DOHH2 (cell line): ENCODE results near the gene NPDC1.
A peak's percentile ranks its signal among the peaks of the same experiment; 100 is the strongest.

Source experiments
- H3F3A ChIP-seq: fragments of 200-600 bp; sonication (generic), shearing (Covaris generic); 2 replicates; pipeline ENCODE4 v1.6.0; 2016; ENCODE audit warnings: antibody characterized with exemption, mild to moderate bottlenecking; ENCODE audit not compliant: control insufficient read depth, insufficient read depth
- H3K27ac ChIP-seq: fragments of 200-600 bp; sonication (generic); 2 replicates; pipeline ENCODE4 v1.5.1; 2014; ENCODE audit warnings: low read depth, mild to moderate bottlenecking, low read length, moderate library complexity
- H3K27me3 ChIP-seq: fragments of 200-600 bp; sonication (generic); 2 replicates; pipeline ENCODE4 v1.6.1; 2014; ENCODE audit warnings: mild to moderate bottlenecking, low read length, mixed read lengths; ENCODE audit not compliant: control insufficient read depth
- H3K36me3 ChIP-seq: fragments of 200-600 bp; sonication (generic); 2 replicates; pipeline ENCODE4 v1.6.1; 2014; ENCODE audit warnings: mild to moderate bottlenecking, low read length, moderate library complexity, mixed read lengths; ENCODE audit not compliant: control insufficient read depth
- H3K4me1 ChIP-seq: fragments of 200-600 bp; sonication (generic); 2 replicates; pipeline ENCODE4 v1.6.1; 2014; ENCODE audit warnings: mild to moderate bottlenecking, low read length, mixed read lengths; ENCODE audit not compliant: control insufficient read depth
- H3K4me2 ChIP-seq: fragments of 200-600 bp; sonication (generic); 2 replicates; pipeline ENCODE4 v1.6.0; 2014; ENCODE audit warnings: mild to moderate bottlenecking, low read length, moderate library complexity
- H3K4me3 ChIP-seq: fragments of 200-600 bp; sonication (generic); 2 replicates; pipeline ENCODE4 v1.5.1; 2014; ENCODE audit warnings: mild to moderate bottlenecking, low read length, mixed read lengths
- H3K79me2 ChIP-seq: fragments of 200-600 bp; sonication (generic); 2 replicates; pipeline ENCODE4 v1.6.1; 2014; ENCODE audit warnings: mild to moderate bottlenecking, low read length, mixed read lengths; ENCODE audit not compliant: control insufficient read depth
- H3K9me2 ChIP-seq: fragments of 200-600 bp; sonication (generic); replicated peaks from 2 replicates; pipeline ENCODE4 v1.6.1; 2014; ENCODE audit warnings: mild to moderate bottlenecking, low read length, mixed read lengths; ENCODE audit not compliant: control insufficient read depth
- H3K9me3 ChIP-seq: fragments of 200-600 bp; sonication (generic); 2 replicates; pipeline ENCODE4 v1.6.1; 2014; ENCODE audit warnings: antibody characterized with exemption, low read length, mixed read lengths; ENCODE audit not compliant: control insufficient read depth, insufficient read depth
- H4K20me1 ChIP-seq: fragments of 200-600 bp; sonication (generic); 2 replicates; pipeline ENCODE4 v1.6.0; 2014; ENCODE audit warnings: low read depth, mild to moderate bottlenecking, antibody characterized with exemption, low read length, moderate library complexity; ENCODE audit not compliant: control insufficient read depth, insufficient read depth
- EZH2phosphoT487 ChIP-seq: fragments of 200-600 bp; sonication (generic); IDR thresholded peaks from 2 replicates; pipeline ENCODE4 v1.6.1; 2017; ENCODE audit warnings: borderline replicate concordance, mild to moderate bottlenecking, antibody characterized with exemption, low read length, moderate library complexity, mixed read lengths
- TF ChIP-seq, protein P1 (sequence below): fragments of 200-600 bp; sonication (generic); IDR thresholded peaks from one replicate; pipeline ENCODE4 v1.5.1; 2014; ENCODE audit warnings: antibody characterized with exemption, mild to moderate bottlenecking, low read depth, low read length; ENCODE audit not compliant: poor library complexity, severe bottlenecking

NPDC1 gene

GRCh38 chr9:137067860-137068538 is 22.0 kb upstream of the NPDC1 start:
- H3K4me2 ChIP-seq: peak overlapping the region; percentile 79
- no peak for TF ChIP-seq EZH2phosphoT487
- TF ChIP-seq, protein P1, sequence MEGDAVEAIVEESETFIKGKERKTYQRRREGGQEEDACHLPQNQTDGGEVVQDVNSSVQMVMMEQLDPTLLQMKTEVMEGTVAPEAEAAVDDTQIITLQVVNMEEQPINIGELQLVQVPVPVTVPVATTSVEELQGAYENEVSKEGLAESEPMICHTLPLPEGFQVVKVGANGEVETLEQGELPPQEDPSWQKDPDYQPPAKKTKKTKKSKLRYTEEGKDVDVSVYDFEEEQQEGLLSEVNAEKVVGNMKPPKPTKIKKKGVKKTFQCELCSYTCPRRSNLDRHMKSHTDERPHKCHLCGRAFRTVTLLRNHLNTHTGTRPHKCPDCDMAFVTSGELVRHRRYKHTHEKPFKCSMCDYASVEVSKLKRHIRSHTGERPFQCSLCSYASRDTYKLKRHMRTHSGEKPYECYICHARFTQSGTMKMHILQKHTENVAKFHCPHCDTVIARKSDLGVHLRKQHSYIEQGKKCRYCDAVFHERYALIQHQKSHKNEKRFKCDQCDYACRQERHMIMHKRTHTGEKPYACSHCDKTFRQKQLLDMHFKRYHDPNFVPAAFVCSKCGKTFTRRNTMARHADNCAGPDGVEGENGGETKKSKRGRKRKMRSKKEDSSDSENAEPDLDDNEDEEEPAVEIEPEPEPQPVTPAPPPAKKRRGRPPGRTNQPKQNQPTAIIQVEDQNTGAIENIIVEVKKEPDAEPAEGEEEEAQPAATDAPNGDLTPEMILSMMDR: peak; percentile 78
- peaks cover 13% of the 10 kb centered on the region for H4K20me1 ChIP-seq
- no peaks in the 10 kb centered on the region for H3K9me3 ChIP-seq
- peaks cover 2% of the 10 kb centered on the region; the same call in 1 of the 2 replicates for H3F3A ChIP-seq
- H3K36me3 ChIP-seq: peaks cover 31% of the 10 kb centered on the region
- no peaks in the 10 kb centered on the region for H3K9me2 ChIP-seq
- no peaks in the 10 kb centered on the region for H3K27me3 ChIP-seq
- peak overlapping the region; percentile 31; the same call in 1 of the 2 replicates for H3K27ac ChIP-seq
- peaks cover 42% of the 10 kb centered on the region for H3K79me2 ChIP-seq
- peak overlapping the region; percentile 95 for H3K4me3 ChIP-seq
- H3K4me1 ChIP-seq: peaks cover 33% of the 10 kb centered on the region

DNA sequence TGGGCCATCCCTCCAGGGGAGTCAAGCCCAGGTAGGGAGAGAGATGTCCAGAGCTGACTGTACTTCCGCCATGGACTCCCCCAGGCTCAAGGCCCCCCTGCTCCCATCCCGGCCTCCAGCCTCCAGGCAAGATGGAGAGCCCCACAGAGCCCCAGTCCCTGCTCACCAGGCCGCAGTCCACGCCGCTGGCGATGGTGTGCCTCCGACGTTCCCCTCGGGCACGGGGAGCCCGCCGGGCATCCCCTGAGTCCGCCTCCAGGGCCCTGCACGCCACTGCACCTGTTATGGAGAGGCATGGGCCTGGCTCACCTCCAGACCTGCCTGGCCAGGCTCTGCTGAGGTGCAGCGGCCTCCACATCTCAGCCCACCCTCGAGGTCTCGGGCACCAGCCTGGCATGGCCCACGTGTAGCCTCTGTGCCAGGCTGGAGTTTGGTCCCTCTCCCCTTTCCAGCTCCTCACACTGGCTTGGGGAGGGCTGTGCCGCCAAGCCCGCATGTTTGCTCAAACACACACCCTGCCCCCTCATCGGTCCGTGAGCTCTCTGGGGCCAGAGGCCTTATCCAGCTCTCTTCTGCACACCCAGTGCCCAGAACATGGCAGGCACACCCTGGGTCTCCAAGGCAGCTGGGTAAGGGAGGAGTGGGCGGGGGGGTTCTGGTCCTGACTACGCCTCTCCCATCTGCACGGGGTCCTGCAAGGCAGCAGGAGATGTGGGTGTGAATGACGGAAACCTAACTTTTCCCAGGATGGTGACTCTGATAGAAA is 20.3 kb upstream of the NPDC1 start:
- H3K36me3 ChIP-seq: peaks cover 31% of the 10 kb centered on the region
- peaks cover 42% of the 10 kb centered on the region for H3K79me2 ChIP-seq
- peaks cover 30% of the 10 kb centered on the region for H3K4me1 ChIP-seq
- peaks cover 9% of the 10 kb centered on the region for H3F3A ChIP-seq
- TF ChIP-seq, protein P1: no peak
- no peak for TF ChIP-seq EZH2phosphoT487
- H3K9me3 ChIP-seq: no peaks in the 10 kb centered on the region
- H3K9me2 ChIP-seq: no peaks in the 10 kb centered on the region
- peaks cover 13% of the 10 kb centered on the region for H4K20me1 ChIP-seq
- no peaks in the 10 kb centered on the region for H3K27me3 ChIP-seq
- no peak overlapping the region for H3K27ac ChIP-seq
- no peak overlapping the region for H3K4me3 ChIP-seq
- H3K4me2 ChIP-seq: no peak overlapping the region

- Histone ChIP-seq H3K36me3 (peaks cover 31% of the 10 kb centered on the region), H3K4me1 (peaks cover 25% of the 10 kb centered on the region), H3K27ac (no peak overlapping the region), H3K27me3 (no peaks in the 10 kb centered on the region), H3K4me2 (no peak overlapping the region), H4K20me1 (peaks cover 13% of the 10 kb centered on the region), H3K4me3 (no peak overlapping the region), H3K9me2 (no peaks in the 10 kb centered on the region), H3K9me3 (no peaks in the 10 kb centered on the region), H3F3A (peaks cover 12% of the 10 kb centered on the region), H3K79me2 (peaks cover 42% of the 10 kb centered on the region)
- TF ChIP-seq, protein P1: no peak
- no peak for TF ChIP-seq EZH2phosphoT487
Measured at GRCh38 chr9:137065336-137065967, 19.5 kb upstream of the NPDC1 start.
